Tibial nerve (tissue), 4 donors: ENCODE measurements around the gene ZNF134. TPM values are rescaled to one million over a fixed set of nuclear protein-coding genes. Genes with fewer than 3 reads are reported as not detected.

Experiments
- DNase-seq, 2 donors: peaks; one replicate each; pipeline ENCODE4 v3.0.0-alpha.2; 2019; ENCODE audit warnings: low spot score in 2 of 2
- H3K27ac ChIP-seq, 4 donors: fragments of 200-600 bp; sonication (generic) in 3 of 4; one replicate each; pipeline ENCODE4 v1.5.1; 2017 to 2019; ENCODE audit warnings: mild to moderate bottlenecking in 1 of 4
- H3K27me3 ChIP-seq, 2 donors: fragments of 200-600 bp; sonication (generic) in 1 of 2; one replicate each; pipeline versions ENCODE4 v1.5.1 to v1.6.0; 2017 to 2019
- H3K36me3 ChIP-seq, 3 donors: fragments of 200-600 bp; sonication (generic); one replicate each; pipeline ENCODE4 v1.5.1; 2018 to 2019
- H3K4me1 ChIP-seq, 4 donors: fragments of 200-600 bp; sonication (generic) in 3 of 4; one replicate each; pipeline ENCODE4 v1.5.1; 2017 to 2019
- H3K4me3 ChIP-seq, 4 donors: fragments of 200-600 bp; sonication (generic) in 3 of 4; one replicate each; pipeline ENCODE4 v1.5.1; 2017 to 2019; ENCODE audit warnings: mild to moderate bottlenecking in 1 of 4, moderate library complexity in 1 of 4
- H3K9me3 ChIP-seq, 4 donors: fragments of 200-600 bp; sonication (generic) in 3 of 4; one replicate each; pipeline ENCODE4 v1.5.1; 2017 to 2019
- CTCF ChIP-seq, 5 experiments: fragments of 200-600 bp in 3 of 5; fragments of 450-650 bp in 2 of 5; sonication (generic) in 3 of 5; IDR thresholded peaks; one replicate each; pipeline ENCODE4 v1.5.1; 2016 to 2019; ENCODE audit warnings: antibody characterized with exemption in 5 of 5, mild to moderate bottlenecking in 3 of 5, moderate library complexity in 2 of 5
- EP300 ChIP-seq, 2 donors: sonication (generic); formaldehyde crosslinking; IDR thresholded peaks; one replicate each; pipeline ENCODE4 v1.6.1; 2017; ENCODE audit warnings: antibody characterized with exemption in 2 of 2, mild to moderate bottlenecking in 1 of 2
- POLR2A ChIP-seq, 2 donors: fragments of 450-650 bp; IDR thresholded peaks; one replicate each; pipeline ENCODE4 v1.6.1; 2017; ENCODE audit warnings: antibody characterized with exemption in 2 of 2, mild to moderate bottlenecking in 2 of 2, moderate library complexity in 2 of 2
- whole genome bisulfite sequencing, 2 donors: methylation state at CpG; one replicate each; pipeline ENCODE4 v1.1.5; 2018; 5-methylcytosine and 5-hydroxymethylcytosine counted together
- total RNA-seq, 4 donors: library from RNA; depleted of rRNA; stranded (reverse); fragments of >200 nt; gene quantifications; one replicate each; pipeline ENCODE4 v1.1.0, GENCODE V29; 2016

ZNF134 gene
- total RNA-seq, 4 donors from 2014 or later: 15.0 to 43.7 (median 25.4) TPM

DNA sequence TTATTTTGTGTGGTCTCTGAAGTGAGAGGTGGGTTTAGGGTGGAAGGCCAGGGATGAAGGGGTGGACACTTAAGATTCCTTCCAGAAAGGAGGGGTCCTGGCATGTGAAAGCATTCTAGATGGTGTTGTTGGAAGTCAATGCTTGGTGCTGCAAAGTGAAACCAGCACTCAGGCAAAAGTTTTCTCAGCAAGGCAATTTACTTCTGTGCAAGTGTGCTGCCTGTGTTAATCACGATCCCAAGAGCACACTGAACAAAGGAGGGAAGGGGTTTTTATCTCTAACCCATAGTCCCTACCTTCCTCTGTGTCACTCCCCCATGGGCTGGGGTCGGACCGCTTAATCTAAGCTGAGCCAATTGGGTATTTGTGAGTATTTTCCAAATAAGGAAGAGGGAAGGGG lies 1.3 kb downstream of the ZNF134 start:
- H3K4me3 ChIP-seq: peak overlapping the region in 2 of 4 donors; percentile 88 to 93

DNA sequence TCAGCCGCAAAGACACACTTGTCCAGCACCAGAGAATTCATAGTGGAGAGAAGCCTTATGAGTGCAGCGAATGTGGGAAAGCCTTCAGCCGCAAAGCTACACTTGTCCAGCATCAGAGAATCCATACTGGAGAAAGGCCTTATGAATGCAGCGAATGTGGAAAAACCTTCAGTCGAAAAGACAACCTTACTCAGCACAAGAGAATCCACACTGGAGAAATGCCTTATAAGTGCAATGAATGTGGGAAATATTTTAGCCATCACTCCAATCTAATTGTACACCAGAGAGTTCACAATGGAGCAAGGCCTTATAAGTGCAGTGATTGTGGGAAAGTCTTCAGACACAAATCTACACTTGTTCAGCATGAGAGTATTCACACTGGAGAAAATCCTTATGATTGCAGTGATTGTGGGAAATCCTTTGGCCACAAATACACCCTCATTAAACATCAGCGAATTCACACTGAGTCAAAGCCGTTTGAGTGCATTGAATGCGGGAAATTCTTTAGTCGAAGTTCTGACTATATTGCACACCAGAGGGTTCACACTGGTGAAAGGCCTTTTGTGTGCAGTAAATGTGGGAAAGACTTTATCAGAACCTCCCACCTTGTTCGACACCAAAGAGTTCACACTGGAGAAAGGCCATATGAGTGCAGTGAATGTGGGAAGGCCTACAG lies 6.8 kb downstream of the ZNF134 start:
- H3K4me3 ChIP-seq: no peak overlapping the region
- no peak for TF ChIP-seq EP300 (IDR thresholded peaks at IDR 0.05)
- no peak for TF ChIP-seq CTCF (IDR thresholded peaks at IDR 0.05)
- no peak for TF ChIP-seq POLR2A (IDR thresholded peaks at IDR 0.05)
- no peaks in the 10 kb centered on the region for H3K4me1 ChIP-seq
- no peak for DNase-seq
- H3K27me3 ChIP-seq: no peaks in the 10 kb centered on the region
- 98% methylated on average over 10 of the region's 10 CpGs for WGBS, 2 donors
- H3K36me3 ChIP-seq: peaks cover 7 to 96% (median 50%) of the 10 kb centered on the region in 3 donors
- H3K9me3 ChIP-seq: peaks cover 10 to 100% (median 81%) of the 10 kb centered on the region in 4 donors
- H3K27ac ChIP-seq: no peak overlapping the region

More for the DNA sequence above, 1.3 kb downstream of the ZNF134 start:
- 94 to 99% methylated on average over 3 of the region's 3 CpGs for WGBS, 2 donors
- peaks cover 0 to 19% (median 7%) of the 10 kb centered on the region in 4 donors for H3K4me1 ChIP-seq
- no peak for DNase-seq
- peaks cover 4 to 61% (median 44%) of the 10 kb centered on the region in 3 donors for H3K36me3 ChIP-seq
- no peak for TF ChIP-seq POLR2A (IDR thresholded peaks at IDR 0.05)
- no peak for TF ChIP-seq CTCF (IDR thresholded peaks at IDR 0.05)
- TF ChIP-seq EP300 (IDR thresholded peaks at IDR 0.05): no peak
- no peaks in the 10 kb centered on the region for H3K27me3 ChIP-seq
- no peak overlapping the region for H3K27ac ChIP-seq
- H3K9me3 ChIP-seq: peaks cover 0 to 75% (median 47%) of the 10 kb centered on the region in 4 donors

DNA sequence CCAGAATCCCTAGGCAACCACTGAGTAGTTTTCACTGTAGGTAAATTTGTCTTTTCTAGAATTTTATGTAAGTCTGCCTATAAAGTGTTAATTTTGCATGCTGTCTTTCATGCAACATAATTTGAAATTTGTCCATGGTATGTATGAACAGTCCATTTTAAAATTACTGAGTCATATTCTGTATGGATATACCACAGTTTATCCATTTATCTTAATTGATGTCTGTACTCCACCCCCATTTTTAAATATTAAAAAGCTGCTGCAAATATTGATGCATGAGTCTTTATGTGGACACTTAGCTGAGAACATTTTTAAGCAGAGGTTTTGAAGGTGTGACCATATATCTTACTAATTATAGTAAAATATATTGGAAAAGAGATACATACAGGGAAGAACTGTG lies 9.0 kb downstream of the ZNF134 start:
- DNase-seq: no peak
- Histone ChIP-seq H3K4me1 (no peaks in the 10 kb centered on the region), H3K27ac (no peak overlapping the region), H3K9me3 (peaks cover 10 to 100% (median 73%) of the 10 kb centered on the region in 4 donors), H3K27me3 (no peaks in the 10 kb centered on the region), H3K4me3 (no peak overlapping the region), H3K36me3 (peaks cover 7 to 76% (median 35%) of the 10 kb centered on the region in 3 donors)
- TF ChIP-seq EP300 (IDR thresholded peaks at IDR 0.05) (no peak), POLR2A (IDR thresholded peaks at IDR 0.05) (no peak), CTCF (IDR thresholded peaks at IDR 0.05) (no peak)

- WGBS, 2 donors: 1 to 2% methylated on average over 29 to 56 of the region's 59 CpGs
- Histone ChIP-seq H3K4me1 (peaks cover 0 to 14% (median 7%) of the 10 kb centered on the region in 4 donors), H3K27me3 (no peaks in the 10 kb centered on the region), H3K36me3 (peaks cover 0 to 69% (median 2%) of the 10 kb centered on the region in 3 donors), H3K27ac (peak within 1 kb of the TSS in 3 of 4 donors; percentile 81 to 91 (median 85)), H3K9me3 (peaks cover 0 to 62% (median 20%) of the 10 kb centered on the region in 4 donors), H3K4me3 (peak within 1 kb of the TSS; percentile 46 to 94 (median 72))
- TF ChIP-seq CTCF (IDR thresholded peaks at IDR 0.05) (peak in 2 of 5 experiments; percentile 8 to 18), EP300 (IDR thresholded peaks at IDR 0.05) (peak; percentile 25 to 70), POLR2A (IDR thresholded peaks at IDR 0.05) (peak in 1 of 2 donors; percentile 35)
- peak; percentile 84 to 86 for DNase-seq
These were observed 19.2 kb downstream of the ZNF134 start, which contains the start of gene ZNF211 for GRCh38 chr19:57632987-57633831. Gene ZNF211, plus strand, starts transcription at chr19:57633168. Its CDS starts 179 bp downstream, at chr19:57633347.
